ENCODE results near the gene UGT1A8.

UGT1A8 gene

GRCh38 chr2:233754872-233755611 is 137.6 kb downstream of the UGT1A8 start:
- H3K79me2 ChIP-seq (ENCODE audit: insufficient read depth, low read length), result no peaks in the 10 kb centered on the region
- TF ChIP-seq EZH2phosphoT487 (conservative IDR thresholded peaks at IDR 0.05; ENCODE audit: low read length) (no peak), CTCF (IDR thresholded peaks at IDR 0.05; ENCODE audit: insufficient read depth, low read length, poor library complexity, severe bottlenecking) (no peak)
- H3K4me2 ChIP-seq (ENCODE audit: low read depth, low read length, poor library complexity, severe bottlenecking), result no peak overlapping the region
- no peaks in the 10 kb centered on the region for H3K27me3 ChIP-seq (ENCODE audit: low read length)
- H3K9me2 ChIP-seq (replicated peaks; ENCODE audit: insufficient read depth, low read length), result no peaks in the 10 kb centered on the region
- H3K4me3 ChIP-seq (ENCODE audit: insufficient read depth, low read length, poor library complexity, severe bottlenecking), result no peak overlapping the region
- H3K9me3 ChIP-seq (ENCODE audit: insufficient read depth, low read length), result peaks cover 5% of the 10 kb centered on the region; the same call in 1 of the 2 replicates
- no peak overlapping the region for H3K9ac ChIP-seq (ENCODE audit: low read length)
- no peaks in the 10 kb centered on the region for H4K20me1 ChIP-seq (ENCODE audit: low read depth, low read length)
- H3K36me3 ChIP-seq (ENCODE audit: low read length), result no peaks in the 10 kb centered on the region
- no peaks in the 10 kb centered on the region for H3F3A ChIP-seq (ENCODE audit: insufficient read depth)
- H3K27ac ChIP-seq (ENCODE audit: low read depth, low read length), result no peak overlapping the region
- no peak overlapping the region for H2AFZ ChIP-seq (ENCODE audit: low read depth, low read length, severe bottlenecking)

GRCh38 chr2:233756429-233757081 is 139.1 kb downstream of the UGT1A8 start:
- Histone ChIP-seq H3F3A (ENCODE audit: insufficient read depth) (no peaks in the 10 kb centered on the region), H3K9me3 (ENCODE audit: insufficient read depth, low read length) (no peaks in the 10 kb centered on the region), H3K79me2 (ENCODE audit: insufficient read depth, low read length) (no peaks in the 10 kb centered on the region), H2AFZ (ENCODE audit: low read depth, low read length, severe bottlenecking) (no peak overlapping the region), H3K9ac (ENCODE audit: low read length) (no peak overlapping the region), H3K4me2 (ENCODE audit: low read depth, low read length, poor library complexity, severe bottlenecking) (no peak overlapping the region), H3K27me3 (ENCODE audit: low read length) (no peaks in the 10 kb centered on the region), H3K27ac (ENCODE audit: low read depth, low read length) (no peak overlapping the region), H3K36me3 (ENCODE audit: low read length) (no peaks in the 10 kb centered on the region), H3K4me3 (ENCODE audit: insufficient read depth, low read length, poor library complexity, severe bottlenecking) (no peak overlapping the region), H4K20me1 (ENCODE audit: low read depth, low read length) (no peaks in the 10 kb centered on the region), H3K9me2 (replicated peaks; ENCODE audit: insufficient read depth, low read length) (no peaks in the 10 kb centered on the region)
- TF ChIP-seq EZH2phosphoT487 (conservative IDR thresholded peaks at IDR 0.05; ENCODE audit: low read length) (no peak), CTCF (IDR thresholded peaks at IDR 0.05; ENCODE audit: insufficient read depth, low read length, poor library complexity, severe bottlenecking) (no peak)

GRCh38 chr2:233758141-233758540 is 140.7 kb downstream of the UGT1A8 start:
- H3K9me3 ChIP-seq (ENCODE audit: insufficient read depth, low read length), result no peaks in the 10 kb centered on the region
- no peaks in the 10 kb centered on the region for H3K36me3 ChIP-seq (ENCODE audit: low read length)
- no peak overlapping the region for H2AFZ ChIP-seq (ENCODE audit: low read depth, low read length, severe bottlenecking)
- no peaks in the 10 kb centered on the region for H4K20me1 ChIP-seq (ENCODE audit: low read depth, low read length)
- H3K9me2 ChIP-seq (replicated peaks; ENCODE audit: insufficient read depth, low read length), result no peaks in the 10 kb centered on the region
- no peaks in the 10 kb centered on the region for H3F3A ChIP-seq (ENCODE audit: insufficient read depth)
- no peak overlapping the region for H3K4me3 ChIP-seq (ENCODE audit: insufficient read depth, low read length, poor library complexity, severe bottlenecking)
- no peak overlapping the region for H3K4me2 ChIP-seq (ENCODE audit: low read depth, low read length, poor library complexity, severe bottlenecking)
- no peak overlapping the region for H3K9ac ChIP-seq (ENCODE audit: low read length)
- no peaks in the 10 kb centered on the region for H3K79me2 ChIP-seq (ENCODE audit: insufficient read depth, low read length)
- no peak for TF ChIP-seq CTCF (IDR thresholded peaks at IDR 0.05; ENCODE audit: insufficient read depth, low read length, poor library complexity, severe bottlenecking)
- TF ChIP-seq EZH2phosphoT487 (conservative IDR thresholded peaks at IDR 0.05; ENCODE audit: low read length), result no peak
- H3K27ac ChIP-seq (ENCODE audit: low read depth, low read length), result no peak overlapping the region
- H3K27me3 ChIP-seq (ENCODE audit: low read length), result no peaks in the 10 kb centered on the region

All from SU-DHL-6 (cell line).